GM12891 (cell line): ENCODE measurements around the gene ITPKA.

Source experiments
- DNase-seq: peaks from one replicate; pipeline ENCODE4 v3.0.0; 2011; ENCODE audit warnings: low spot score; ENCODE audit not compliant: insufficient read length
- FAIRE-seq: peaks from 2 replicates; lab custom pipeline; 2011; peaks lifted over from hg19 to GRCh38; lab: Jason Lieb, UNC
- PAX5 ChIP-seq: IDR thresholded peaks from 2 replicates; pipeline ENCODE4 v1.6.1; 2011; ENCODE audit warnings: low read length, moderate library complexity, mild to moderate bottlenecking; ENCODE audit not compliant: insufficient read depth, severe bottlenecking
- POLR2A ChIP-seq: IDR thresholded peaks from 2 replicates; pipeline ENCODE4 v1.6.1; 2011; ENCODE audit warnings: low read depth, low read length, control low read depth
- POLR2AphosphoS5 ChIP-seq: IDR thresholded peaks from 2 replicates; pipeline ENCODE4 v1.6.1; 2011; ENCODE audit warnings: low read depth, low read length, control low read depth
- POU2F2 ChIP-seq: IDR thresholded peaks from 2 replicates; pipeline ENCODE4 v1.6.1; 2011; ENCODE audit warnings: low read depth, mild to moderate bottlenecking, control low read depth, low read length, moderate library complexity
- SPI1 ChIP-seq: IDR thresholded peaks from 2 replicates; pipeline ENCODE4 v1.6.1; 2011; ENCODE audit warnings: low read depth, low read length, control low read depth
- TAF1 ChIP-seq: IDR thresholded peaks from 2 replicates; pipeline ENCODE4 v1.6.1; 2011; ENCODE audit warnings: low read depth, low read length, control low read depth

ITPKA gene

GRCh38 chr15:41530363-41530956 is 36.8 kb downstream of the ITPKA start:
- FAIRE-seq: no peak
- no peak for DNase-seq
- TF ChIP-seq SPI1 (no peak), POLR2A (no peak), TAF1 (no peak), POLR2AphosphoS5 (no peak), PAX5 (no peak), POU2F2 (no peak)

GRCh38 chr15:41535544-41535943 is 41.9 kb downstream of the ITPKA start:
- no peak for FAIRE-seq
- TF ChIP-seq POU2F2 (no peak), POLR2AphosphoS5 (no peak), PAX5 (no peak), POLR2A (no peak), TAF1 (no peak), SPI1 (no peak)
- DNase-seq: no peak

- DNase-seq (no peak), FAIRE-seq (no peak)
- no peak for TF ChIP-seq POU2F2
Observed at GRCh38 chr15:41536866-41537265, 43.2 kb downstream of the ITPKA start.

GRCh38 chr15:41543521-41543870 is 49.8 kb downstream of the ITPKA start:
- TF ChIP-seq PAX5 (no peak), POU2F2 (no peak), POLR2AphosphoS5 (no peak), TAF1 (no peak), POLR2A (no peak), SPI1 (no peak)
- DNase-seq (no peak), FAIRE-seq (no peak)

GRCh38 chr15:41544650-41545015 is 51.0 kb downstream of the ITPKA start:
- FAIRE-seq (no peak), DNase-seq (no peak)
- TF ChIP-seq SPI1: no peak
- no peak for TF ChIP-seq TAF1
- TF ChIP-seq POU2F2: no peak
- TF ChIP-seq PAX5: no peak
- TF ChIP-seq POLR2A: no peak
- no peak for TF ChIP-seq POLR2AphosphoS5

GRCh38 chr15:41545218-41545617 is 51.5 kb downstream of the ITPKA start:
- TF ChIP-seq SPI1 (no peak), TAF1 (no peak), POU2F2 (no peak), PAX5 (no peak), POLR2A (no peak)
- no peak for FAIRE-seq
- DNase-seq: no peak

- DNase-seq (no peak), FAIRE-seq (no peak)
- TF ChIP-seq TAF1 (no peak), POU2F2 (no peak), PAX5 (no peak), SPI1 (no peak), POLR2AphosphoS5 (no peak), POLR2A (no peak)
Observed at GRCh38 chr15:41546851-41547786, 53.4 kb downstream of the ITPKA start.

- FAIRE-seq: peak; percentile 9
- TF ChIP-seq POU2F2 (no peak), SPI1 (no peak), POLR2A (no peak), POLR2AphosphoS5 (no peak), PAX5 (no peak), TAF1 (no peak)
Observed at GRCh38 chr15:41550066-41550775, 56.5 kb downstream of the ITPKA start.

More at GRCh38 chr15:41550066-41550775, 56.5 kb downstream of the ITPKA start:
- no peak for DNase-seq
